SK-N-SH treated with all-trans-retinoic acid at 6 μM for 48 hours (cell line): ENCODE measurements around the gene ELP1.

Experiments
- ATAC-seq: fragments of 200-7000 bp; cut with Tn5 transposase; 3 replicates; pipeline ENCODE4 v1.9.1; 2020; ENCODE audit warnings: mild to moderate bottlenecking, moderate library complexity
- ARNTL ChIP-seq: fragments of 450-650 bp; formaldehyde crosslinking; IDR thresholded peaks from 2 replicates; pipeline ENCODE4 v1.5.0; 2020; ENCODE audit warnings: low read depth, mild to moderate bottlenecking, moderate library complexity, borderline replicate concordance
- BACH2 ChIP-seq: fragments of 250-450 bp; sonication (Bioruptor Pico); IDR thresholded peaks from 2 replicates; pipeline ENCODE4 v1.9.0; 2021; ENCODE audit warnings: mild to moderate bottlenecking, borderline replicate concordance
- CSDC2 ChIP-seq: fragments of 250-450 bp; sonication (Bioruptor Pico); IDR thresholded peaks from 2 replicates; pipeline ENCODE4 v1.5.0; 2020; ENCODE audit warnings: mild to moderate bottlenecking, moderate library complexity
- ESRRG ChIP-seq: fragments of 250-450 bp; sonication (Bioruptor Pico); IDR thresholded peaks from 2 replicates; pipeline ENCODE4 v1.6.1; 2021; ENCODE audit warnings: mild to moderate bottlenecking
- GLIS3 ChIP-seq: fragments of 250-450 bp; sonication (Bioruptor Pico); IDR thresholded peaks from 2 replicates; pipeline ENCODE4 v1.5.0; 2020; ENCODE audit warnings: mild to moderate bottlenecking, moderate library complexity
- ISL1 ChIP-seq: fragments of 250-450 bp; sonication (Bioruptor Pico); IDR thresholded peaks from 2 replicates; pipeline ENCODE4 v2.1.2; 2022; ENCODE audit warnings: mild to moderate bottlenecking, moderate library complexity
- OSR1 ChIP-seq: fragments of 250-450 bp; sonication (Bioruptor Pico); IDR thresholded peaks from 2 replicates; pipeline ENCODE4 v1.8.0; 2022; ENCODE audit warnings: moderate library complexity, mild to moderate bottlenecking, inconsistent platforms
- PPARA ChIP-seq: fragments of 250-450 bp; sonication (Bioruptor Pico); IDR thresholded peaks from 2 replicates; pipeline ENCODE4 v1.5.0; 2020; ENCODE audit warnings: mild to moderate bottlenecking, borderline replicate concordance
- RARB ChIP-seq: fragments of 250-450 bp; sonication (Bioruptor Pico); IDR thresholded peaks from 2 replicates; pipeline ENCODE4 v1.8.0; 2021; ENCODE audit warnings: mild to moderate bottlenecking, moderate library complexity
- SNAI2 ChIP-seq: fragments of 250-450 bp; sonication (Bioruptor Pico); IDR thresholded peaks from 2 replicates; pipeline ENCODE4 v1.5.0; 2020; ENCODE audit warnings: mild to moderate bottlenecking, moderate library complexity
- TCF4 ChIP-seq: fragments of 250-450 bp; sonication (Bioruptor Pico); IDR thresholded peaks from 2 replicates; pipeline ENCODE4 v1.8.0; 2021; ENCODE audit warnings: mild to moderate bottlenecking, moderate library complexity, borderline replicate concordance
- TOX ChIP-seq: fragments of 250-450 bp; sonication (Bioruptor Pico); IDR thresholded peaks from 2 replicates; pipeline ENCODE4 v1.8.0; 2021; ENCODE audit warnings: mild to moderate bottlenecking, moderate library complexity, borderline replicate concordance
- ZC3H10 ChIP-seq: fragments of 250-450 bp; sonication (Bioruptor Pico); IDR thresholded peaks from 2 replicates; pipeline ENCODE4 v1.5.1; 2021; ENCODE audit warnings: mild to moderate bottlenecking, moderate library complexity
- ZFP3 ChIP-seq: fragments of 250-450 bp; sonication (Bioruptor Pico); IDR thresholded peaks from 2 replicates; pipeline ENCODE4 v1.5.0; 2020; ENCODE audit warnings: mild to moderate bottlenecking, moderate library complexity
- ZFP30 ChIP-seq: fragments of 450-650 bp; formaldehyde crosslinking; IDR thresholded peaks from 2 replicates; pipeline ENCODE4 v1.5.0; 2022; ENCODE audit warnings: mild to moderate bottlenecking, moderate library complexity
- ZNF565 ChIP-seq: fragments of 450-650 bp; formaldehyde crosslinking; conservative IDR thresholded peaks from 2 replicates; pipeline ENCODE4 v1.5.0; 2020; ENCODE audit warnings: low read depth, mild to moderate bottlenecking, moderate library complexity
- ZNF70 ChIP-seq: fragments of 450-650 bp; formaldehyde crosslinking; IDR thresholded peaks from 2 replicates; pipeline ENCODE4 v1.5.0; 2020; ENCODE audit warnings: mild to moderate bottlenecking, moderate library complexity
- ZNF8 ChIP-seq: fragments of 450-650 bp; formaldehyde crosslinking; IDR thresholded peaks from 2 replicates; pipeline ENCODE4 v1.5.0; 2020; ENCODE audit warnings: mild to moderate bottlenecking, moderate library complexity
- TF ChIP-seq, protein P1 (sequence below): fragments of 250-450 bp; sonication (Bioruptor Pico); IDR thresholded peaks from 2 replicates; pipeline ENCODE4 v1.5.0; 2020; ENCODE audit warnings: mild to moderate bottlenecking, moderate library complexity
- TF ChIP-seq, protein P2 (sequence below): fragments of 250-450 bp; sonication (Bioruptor Pico); IDR thresholded peaks from 2 replicates; pipeline ENCODE4 v1.8.0; 2021; ENCODE audit warnings: low read depth, mild to moderate bottlenecking, moderate library complexity, borderline replicate concordance
- TF ChIP-seq, protein P3 (sequence below): fragments of 250-450 bp; sonication (Bioruptor Pico); IDR thresholded peaks from 2 replicates; pipeline ENCODE4 v1.5.1; 2020; ENCODE audit warnings: low read depth, mild to moderate bottlenecking, moderate library complexity
- TF ChIP-seq, protein P4 (sequence below): fragments of 250-450 bp; sonication (Bioruptor Pico); IDR thresholded peaks from 2 replicates; pipeline ENCODE4 v1.5.1; 2021; ENCODE audit warnings: mild to moderate bottlenecking, moderate library complexity

Gene ELP1

DNA sequence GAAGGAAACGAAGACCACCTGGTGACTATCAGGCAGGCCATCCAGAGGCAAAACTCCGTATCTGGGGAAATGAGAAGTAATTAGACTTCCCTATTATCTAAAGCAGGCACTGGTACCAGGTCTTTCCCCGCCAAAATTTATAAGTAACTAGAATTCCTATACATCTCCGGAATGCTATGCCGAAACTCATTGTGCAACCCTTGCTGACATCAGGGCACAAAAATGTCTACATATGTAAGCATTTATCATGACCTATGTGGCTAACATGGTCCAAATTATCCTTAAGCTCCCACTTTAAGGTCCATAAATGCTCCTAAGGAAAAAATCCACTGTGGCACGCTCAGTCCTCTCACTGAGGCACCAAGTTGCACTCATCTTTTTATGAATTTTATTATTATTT, 95.9 kb downstream of the ELP1 start:
- ATAC-seq, result no peak
- no peak for TF ChIP-seq ZC3H10 (CRISPR knock-in tag)
- no peak for TF ChIP-seq CSDC2 (CRISPR knock-in tag)
- no peak for TF ChIP-seq ZNF565 (CRISPR knock-in tag)
- no peak for TF ChIP-seq OSR1
- no peak for TF ChIP-seq ZFP3 (CRISPR knock-in tag)
- TF ChIP-seq BACH2 (CRISPR knock-in tag), result no peak
- TF ChIP-seq GLIS3, result no peak
- TF ChIP-seq ZNF8, result no peak
- no peak for TF ChIP-seq TOX (CRISPR knock-in tag)
- TF ChIP-seq, protein P1, sequence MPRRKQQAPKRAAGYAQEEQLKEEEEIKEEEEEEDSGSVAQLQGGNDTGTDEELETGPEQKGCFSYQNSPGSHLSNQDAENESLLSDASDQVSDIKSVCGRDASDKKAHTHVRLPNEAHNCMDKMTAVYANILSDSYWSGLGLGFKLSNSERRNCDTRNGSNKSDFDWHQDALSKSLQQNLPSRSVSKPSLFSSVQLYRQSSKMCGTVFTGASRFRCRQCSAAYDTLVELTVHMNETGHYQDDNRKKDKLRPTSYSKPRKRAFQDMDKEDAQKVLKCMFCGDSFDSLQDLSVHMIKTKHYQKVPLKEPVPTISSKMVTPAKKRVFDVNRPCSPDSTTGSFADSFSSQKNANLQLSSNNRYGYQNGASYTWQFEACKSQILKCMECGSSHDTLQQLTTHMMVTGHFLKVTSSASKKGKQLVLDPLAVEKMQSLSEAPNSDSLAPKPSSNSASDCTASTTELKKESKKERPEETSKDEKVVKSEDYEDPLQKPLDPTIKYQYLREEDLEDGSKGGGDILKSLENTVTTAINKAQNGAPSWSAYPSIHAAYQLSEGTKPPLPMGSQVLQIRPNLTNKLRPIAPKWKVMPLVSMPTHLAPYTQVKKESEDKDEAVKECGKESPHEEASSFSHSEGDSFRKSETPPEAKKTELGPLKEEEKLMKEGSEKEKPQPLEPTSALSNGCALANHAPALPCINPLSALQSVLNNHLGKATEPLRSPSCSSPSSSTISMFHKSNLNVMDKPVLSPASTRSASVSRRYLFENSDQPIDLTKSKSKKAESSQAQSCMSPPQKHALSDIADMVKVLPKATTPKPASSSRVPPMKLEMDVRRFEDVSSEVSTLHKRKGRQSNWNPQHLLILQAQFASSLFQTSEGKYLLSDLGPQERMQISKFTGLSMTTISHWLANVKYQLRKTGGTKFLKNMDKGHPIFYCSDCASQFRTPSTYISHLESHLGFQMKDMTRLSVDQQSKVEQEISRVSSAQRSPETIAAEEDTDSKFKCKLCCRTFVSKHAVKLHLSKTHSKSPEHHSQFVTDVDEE (CRISPR knock-in tag), result no peak
- TF ChIP-seq RARB (CRISPR knock-in tag), result no peak
- TF ChIP-seq, protein P2, sequence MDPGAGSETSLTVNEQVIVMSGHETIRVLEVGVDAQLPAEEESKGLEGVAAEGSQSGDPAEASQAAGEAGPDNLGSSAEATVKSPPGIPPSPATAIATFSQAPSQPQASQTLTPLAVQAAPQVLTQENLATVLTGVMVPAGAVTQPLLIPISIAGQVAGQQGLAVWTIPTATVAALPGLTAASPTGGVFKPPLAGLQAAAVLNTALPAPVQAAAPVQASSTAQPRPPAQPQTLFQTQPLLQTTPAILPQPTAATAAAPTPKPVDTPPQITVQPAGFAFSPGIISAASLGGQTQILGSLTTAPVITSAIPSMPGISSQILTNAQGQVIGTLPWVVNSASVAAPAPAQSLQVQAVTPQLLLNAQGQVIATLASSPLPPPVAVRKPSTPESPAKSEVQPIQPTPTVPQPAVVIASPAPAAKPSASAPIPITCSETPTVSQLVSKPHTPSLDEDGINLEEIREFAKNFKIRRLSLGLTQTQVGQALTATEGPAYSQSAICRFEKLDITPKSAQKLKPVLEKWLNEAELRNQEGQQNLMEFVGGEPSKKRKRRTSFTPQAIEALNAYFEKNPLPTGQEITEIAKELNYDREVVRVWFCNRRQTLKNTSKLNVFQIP (CRISPR knock-in tag), result no peak
- TF ChIP-seq ISL1, result no peak
- TF ChIP-seq, protein P3, sequence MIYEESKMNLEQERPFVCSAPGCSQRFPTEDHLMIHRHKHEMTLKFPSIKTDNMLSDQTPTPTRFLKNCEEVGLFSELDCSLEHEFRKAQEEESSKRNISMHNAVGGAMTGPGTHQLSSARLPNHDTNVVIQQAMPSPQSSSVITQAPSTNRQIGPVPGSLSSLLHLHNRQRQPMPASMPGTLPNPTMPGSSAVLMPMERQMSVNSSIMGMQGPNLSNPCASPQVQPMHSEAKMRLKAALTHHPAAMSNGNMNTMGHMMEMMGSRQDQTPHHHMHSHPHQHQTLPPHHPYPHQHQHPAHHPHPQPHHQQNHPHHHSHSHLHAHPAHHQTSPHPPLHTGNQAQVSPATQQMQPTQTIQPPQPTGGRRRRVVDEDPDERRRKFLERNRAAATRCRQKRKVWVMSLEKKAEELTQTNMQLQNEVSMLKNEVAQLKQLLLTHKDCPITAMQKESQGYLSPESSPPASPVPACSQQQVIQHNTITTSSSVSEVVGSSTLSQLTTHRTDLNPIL (CRISPR knock-in tag), result no peak

DNA sequence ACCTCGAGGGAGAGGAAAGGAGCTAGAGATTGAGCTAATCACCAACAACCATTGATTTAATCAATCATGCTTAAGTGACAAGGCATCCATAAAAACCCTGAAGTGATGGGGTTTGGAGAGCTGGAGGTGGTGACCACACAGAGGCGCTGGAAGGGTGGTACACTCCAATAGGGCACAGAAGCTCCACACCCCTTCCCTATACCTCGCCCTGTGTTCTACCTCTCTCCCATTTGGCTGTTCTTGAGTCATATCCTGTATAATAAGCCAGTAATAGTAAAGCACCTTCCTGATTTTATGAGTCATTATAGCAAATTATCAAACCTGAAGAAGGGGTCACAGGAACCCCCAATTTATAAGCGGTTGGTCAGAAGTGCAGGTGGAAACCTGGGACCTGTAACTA, 96.4 kb downstream of the ELP1 start:
- no peak for TF ChIP-seq ZNF70 (CRISPR knock-in tag)
- no peak for TF ChIP-seq ESRRG (CRISPR knock-in tag)
- TF ChIP-seq, protein P3 (CRISPR knock-in tag), result no peak
- TF ChIP-seq RARB (CRISPR knock-in tag), result no peak
- no peak for TF ChIP-seq SNAI2 (CRISPR knock-in tag)
- no peak for TF ChIP-seq ZC3H10 (CRISPR knock-in tag)
- TF ChIP-seq, protein P1 (CRISPR knock-in tag), result no peak
- no peak for TF ChIP-seq ARNTL (CRISPR knock-in tag)
- no peak for TF ChIP-seq GLIS3
- no peak for ATAC-seq

DNA sequence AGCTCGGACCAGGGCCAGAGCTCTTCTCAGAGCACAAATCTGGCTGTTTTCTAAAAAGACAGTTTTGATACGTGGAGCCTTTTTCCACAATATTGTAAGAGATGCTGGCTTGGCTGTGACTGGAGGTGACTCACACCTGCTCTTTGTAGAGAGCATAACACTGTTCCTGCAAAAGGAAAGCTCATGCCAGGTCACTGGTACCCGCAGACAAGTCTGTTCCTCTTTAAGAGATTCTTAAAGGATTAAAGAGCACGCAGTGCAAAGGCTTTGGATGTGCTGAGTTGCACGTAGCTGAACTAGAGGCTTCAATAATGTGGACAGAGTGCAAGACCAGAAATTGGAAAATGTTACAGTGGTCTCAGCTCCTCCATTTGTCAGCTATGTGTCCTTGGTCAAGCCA, 97.1 kb downstream of the ELP1 start:
- no peak for ATAC-seq
- TF ChIP-seq, protein P4, sequence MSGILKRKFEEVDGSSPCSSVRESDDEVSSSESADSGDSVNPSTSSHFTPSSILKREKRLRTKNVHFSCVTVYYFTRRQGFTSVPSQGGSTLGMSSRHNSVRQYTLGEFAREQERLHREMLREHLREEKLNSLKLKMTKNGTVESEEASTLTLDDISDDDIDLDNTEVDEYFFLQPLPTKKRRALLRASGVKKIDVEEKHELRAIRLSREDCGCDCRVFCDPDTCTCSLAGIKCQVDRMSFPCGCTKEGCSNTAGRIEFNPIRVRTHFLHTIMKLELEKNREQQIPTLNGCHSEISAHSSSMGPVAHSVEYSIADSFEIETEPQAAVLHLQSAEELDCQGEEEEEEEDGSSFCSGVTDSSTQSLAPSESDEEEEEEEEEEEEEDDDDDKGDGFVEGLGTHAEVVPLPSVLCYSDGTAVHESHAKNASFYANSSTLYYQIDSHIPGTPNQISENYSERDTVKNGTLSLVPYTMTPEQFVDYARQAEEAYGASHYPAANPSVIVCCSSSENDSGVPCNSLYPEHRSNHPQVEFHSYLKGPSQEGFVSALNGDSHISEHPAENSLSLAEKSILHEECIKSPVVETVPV (CRISPR knock-in tag), result no peak
- TF ChIP-seq OSR1, result no peak
- TF ChIP-seq ISL1, result no peak
- TF ChIP-seq ZFP30, result no peak
- TF ChIP-seq TOX (CRISPR knock-in tag), result no peak
- TF ChIP-seq ESRRG (CRISPR knock-in tag), result no peak
- TF ChIP-seq ZNF8, result no peak
- TF ChIP-seq SNAI2 (CRISPR knock-in tag), result no peak
- TF ChIP-seq TCF4 (CRISPR knock-in tag), result no peak
- no peak for TF ChIP-seq GLIS3
- no peak for TF ChIP-seq ARNTL (CRISPR knock-in tag)
- TF ChIP-seq CSDC2 (CRISPR knock-in tag), result no peak
- TF ChIP-seq PPARA (CRISPR knock-in tag), result no peak
- TF ChIP-seq ZNF70 (CRISPR knock-in tag), result no peak
- TF ChIP-seq ZFP3 (CRISPR knock-in tag), result no peak
- no peak for TF ChIP-seq BACH2 (CRISPR knock-in tag)
- TF ChIP-seq, protein P3 (CRISPR knock-in tag), result no peak
- no peak for TF ChIP-seq ZC3H10 (CRISPR knock-in tag)
